Measurements from ENCODE around the gene HDLBP.

- TF ChIP-seq, protein P1, sequence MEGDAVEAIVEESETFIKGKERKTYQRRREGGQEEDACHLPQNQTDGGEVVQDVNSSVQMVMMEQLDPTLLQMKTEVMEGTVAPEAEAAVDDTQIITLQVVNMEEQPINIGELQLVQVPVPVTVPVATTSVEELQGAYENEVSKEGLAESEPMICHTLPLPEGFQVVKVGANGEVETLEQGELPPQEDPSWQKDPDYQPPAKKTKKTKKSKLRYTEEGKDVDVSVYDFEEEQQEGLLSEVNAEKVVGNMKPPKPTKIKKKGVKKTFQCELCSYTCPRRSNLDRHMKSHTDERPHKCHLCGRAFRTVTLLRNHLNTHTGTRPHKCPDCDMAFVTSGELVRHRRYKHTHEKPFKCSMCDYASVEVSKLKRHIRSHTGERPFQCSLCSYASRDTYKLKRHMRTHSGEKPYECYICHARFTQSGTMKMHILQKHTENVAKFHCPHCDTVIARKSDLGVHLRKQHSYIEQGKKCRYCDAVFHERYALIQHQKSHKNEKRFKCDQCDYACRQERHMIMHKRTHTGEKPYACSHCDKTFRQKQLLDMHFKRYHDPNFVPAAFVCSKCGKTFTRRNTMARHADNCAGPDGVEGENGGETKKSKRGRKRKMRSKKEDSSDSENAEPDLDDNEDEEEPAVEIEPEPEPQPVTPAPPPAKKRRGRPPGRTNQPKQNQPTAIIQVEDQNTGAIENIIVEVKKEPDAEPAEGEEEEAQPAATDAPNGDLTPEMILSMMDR (conservative IDR thresholded peaks at IDR 0.05; ENCODE audit: low read depth, low read length), result no peak
- TF ChIP-seq EZH2 (IDR thresholded peaks at IDR 0.05; ENCODE audit: borderline replicate concordance, low read depth, low read length, poor library complexity, severe bottlenecking), result no peak
These were observed 122.2 kb downstream of the HDLBP start for GRCh38 chr2:241193271-241193670.
